Subcutaneous adipose tissue (tissue), 4 donors: ENCODE measurements around the gene C4A. TPM values are rescaled to one million over a fixed set of nuclear protein-coding genes. Genes with fewer than 3 reads are reported as not detected.
"Not testable (repeated sequence)": the region's sequence is repeated elsewhere in the genome, so short reads cannot be mapped to it uniquely, and the experiment has no call there.

Experiments
- CTCF ChIP-seq: fragments of 450-650 bp; IDR thresholded peaks from one replicate; pipeline ENCODE4 v1.5.1; 2016; ENCODE audit warnings: low read depth, mild to moderate bottlenecking, control low read depth, antibody characterized with exemption, moderate library complexity
- total RNA-seq, 4 donors: library from RNA; depleted of rRNA; stranded (reverse); fragments of >200 nt; gene quantifications; one replicate each; pipeline ENCODE4 v1.1.0, GENCODE V29; 2016

C4A gene
- total RNA-seq, result 10 to 100 TPM in 3 of 4 donors, 1 to 10 TPM in 1; 5.1 to 17.2 (median 13.5) TPM

GRCh38 chr6:31981744-31982143 is at the start of gene C4A:
Gene C4A, plus strand, starts transcription at chr6:31982057. Its CDS starts 51 bp downstream, at chr6:31982108.
- not testable (repeated sequence) for TF ChIP-seq CTCF

GRCh38 chr6:31933537-31933936 is 48.3 kb upstream of the C4A start:
- TF ChIP-seq CTCF, result no peak

GRCh38 chr6:31935021-31935420 is 46.8 kb upstream of the C4A start:
- no peak for TF ChIP-seq CTCF

GRCh38 chr6:31935823-31936222 is 46.0 kb upstream of the C4A start:
- no peak for TF ChIP-seq CTCF

- TF ChIP-seq CTCF, result no peak
These were observed 41.6 kb upstream of the C4A start for GRCh38 chr6:31940256-31940664.

- no peak for TF ChIP-seq CTCF
These were observed 38.1 kb upstream of the C4A start for GRCh38 chr6:31943742-31944141.

- TF ChIP-seq CTCF, result no peak
These were observed 36.7 kb upstream of the C4A start for GRCh38 chr6:31945154-31945506.
